Activated T-cell treated with anti-CD3 and anti-CD28 coated beads, Interleukin-2, amount 50 U/mL, for 48 hours (primary cell): ENCODE measurements around the gene LMX1B.
A peak's percentile ranks its signal among the peaks of the same experiment; 100 is the strongest.
"Not testable (repeated sequence)": the region's sequence is repeated elsewhere in the genome, so short reads cannot be mapped to it uniquely, and the experiment has no call there.

Experiments used
- DNase-seq, 2 experiments: peaks; one replicate each; pipeline ENCODE4 v3.0.0-alpha.2; 2020

The LMX1B gene

GRCh38 chr9:126698756-126699155, 85.0 kb downstream of the LMX1B start:
- no peak for DNase-seq

- DNase-seq, result no peak
Measured at GRCh38 chr9:126699401-126699881, 85.7 kb downstream of the LMX1B start.

GRCh38 chr9:126700296-126700695, 86.6 kb downstream of the LMX1B start:
- no peak for DNase-seq

- DNase-seq, result no peak
Measured at GRCh38 chr9:126700903-126701812, 87.4 kb downstream of the LMX1B start.

GRCh38 chr9:126701813-126702140, 88.0 kb downstream of the LMX1B start:
- no peak for DNase-seq

GRCh38 chr9:126702151-126703001, 88.6 kb downstream of the LMX1B start:
- peak; percentile 66 to 71 for DNase-seq

- DNase-seq, result peak in 1 of 2 experiments; percentile 9
Measured at GRCh38 chr9:126703002-126703865, 89.5 kb downstream of the LMX1B start.

GRCh38 chr9:126703866-126704156, 90.1 kb downstream of the LMX1B start:
- DNase-seq, result peak in 1 of 2 experiments; percentile 8

GRCh38 chr9:126704157-126704891, 90.6 kb downstream of the LMX1B start:
- DNase-seq, result peak; percentile 52 to 60

GRCh38 chr9:126704892-126705766, 91.4 kb downstream of the LMX1B start:
- DNase-seq, result peak; percentile 92

- DNase-seq, result peak; percentile 88 to 89
Measured at GRCh38 chr9:126705767-126706697, 92.3 kb downstream of the LMX1B start.

- DNase-seq, result no peak
Measured at GRCh38 chr9:126706698-126707053, 92.9 kb downstream of the LMX1B start.

GRCh38 chr9:126707083-126707482, 93.4 kb downstream of the LMX1B start:
- DNase-seq, result peak in 1 of 2 experiments; percentile 12

- DNase-seq, result not testable (repeated sequence)
Measured at GRCh38 chr9:126707712-126708111, 94.0 kb downstream of the LMX1B start.

- peak; percentile 10 to 13 for DNase-seq
Measured at GRCh38 chr9:126708178-126708577, 94.5 kb downstream of the LMX1B start.

GRCh38 chr9:126709241-126709640, 95.5 kb downstream of the LMX1B start:
- peak; percentile 9 for DNase-seq

- DNase-seq, result no peak
Measured at GRCh38 chr9:126715382-126715781, 101.7 kb downstream of the LMX1B start.

- DNase-seq, result not testable (repeated sequence)
Measured at GRCh38 chr9:126717441-126717840, 103.7 kb downstream of the LMX1B start.

GRCh38 chr9:126719618-126720031, 105.9 kb downstream of the LMX1B start:
- DNase-seq, result peak; percentile 81 to 85

- DNase-seq, result no peak
Measured at GRCh38 chr9:126720036-126720435, 106.3 kb downstream of the LMX1B start.
